SHP77 (cell line): Measurements from ENCODE around the gene FNBP1L.
"Not testable (repeated sequence)": the region's sequence is repeated elsewhere in the genome, so short reads cannot be mapped to it uniquely, and the experiment has no call there.

Source experiments
- DNase-seq, 2 experiments: peaks; one replicate each; lab custom pipeline; 2025; lab: John Stamatoyannopoulos, UW

The FNBP1L gene

GRCh38 chr1:93573940-93574469 is 126.1 kb downstream of the FNBP1L start:
- DNase-seq, result no peak

- no peak for DNase-seq
Measured at GRCh38 chr1:93574511-93574910, 126.6 kb downstream of the FNBP1L start.

- DNase-seq, result no peak
Measured at GRCh38 chr1:93574991-93575390, 127.1 kb downstream of the FNBP1L start.

GRCh38 chr1:93575621-93576284 is 127.8 kb downstream of the FNBP1L start:
- DNase-seq, result no peak

- DNase-seq, result no peak
Measured at GRCh38 chr1:93576346-93576745, 128.4 kb downstream of the FNBP1L start.

- no peak for DNase-seq
Measured at GRCh38 chr1:93576746-93577145, 128.8 kb downstream of the FNBP1L start.

- DNase-seq, result no peak
Measured at GRCh38 chr1:93577536-93578432, 129.9 kb downstream of the FNBP1L start.

GRCh38 chr1:93578433-93578830 is 130.5 kb downstream of the FNBP1L start:
- no peak for DNase-seq

GRCh38 chr1:93578911-93579825 is 131.2 kb downstream of the FNBP1L start:
- no peak for DNase-seq

GRCh38 chr1:93579891-93580290 is 132.0 kb downstream of the FNBP1L start:
- DNase-seq, result no peak

- DNase-seq, result no peak
Measured at GRCh38 chr1:93581917-93582850, 134.3 kb downstream of the FNBP1L start.

- no peak for DNase-seq
Measured at GRCh38 chr1:93584261-93585003, 136.5 kb downstream of the FNBP1L start.

GRCh38 chr1:93585059-93585966 is 137.4 kb downstream of the FNBP1L start:
- DNase-seq, result peak; percentile 1 to 54

GRCh38 chr1:93587354-93587753 is 139.4 kb downstream of the FNBP1L start:
- DNase-seq, result no peak

- no peak for DNase-seq
Measured at GRCh38 chr1:93588206-93588605, 140.3 kb downstream of the FNBP1L start.

- DNase-seq, result no peak
Measured at GRCh38 chr1:93588955-93589354, 141.0 kb downstream of the FNBP1L start.

- DNase-seq, result not testable (repeated sequence)
Measured at GRCh38 chr1:93591291-93591675, 143.4 kb downstream of the FNBP1L start.

GRCh38 chr1:93591676-93592550 is 144.0 kb downstream of the FNBP1L start:
- DNase-seq, result peak; percentile 91 to 94
